HG02885 (cell line): ENCODE measurements around the gene FAM219B.
A peak's percentile ranks its signal among the peaks of the same experiment; 100 is the strongest.
"Not testable (repeated sequence)": the region's sequence is repeated elsewhere in the genome, so short reads cannot be mapped to it uniquely, and the experiment has no call there.

Experiments used
- ATAC-seq: cut with Tn5 transposase; IDR thresholded peaks from one replicate; pipeline ENCODE4 v1.9.1; 2021; ENCODE audit warnings: mild to moderate bottlenecking; ENCODE audit not compliant: unreplicated experiment, poor library complexity

The FAM219B gene

GRCh38 chr15:74904190-74904805 lies 2.4 kb downstream of the FAM219B start:
- no peak for ATAC-seq

- ATAC-seq, result no peak
Measured at GRCh38 chr15:74903676-74904075, 3.0 kb downstream of the FAM219B start.

GRCh38 chr15:74902295-74903075 lies 4.2 kb downstream of the FAM219B start:
- ATAC-seq, result no peak

- ATAC-seq, result no peak
Measured at GRCh38 chr15:74901612-74902063, 5.0 kb downstream of the FAM219B start.

GRCh38 chr15:74897300-74897701 lies 9.3 kb downstream of the FAM219B start:
- ATAC-seq, result no peak

GRCh38 chr15:74896316-74896715 lies 10.3 kb downstream of the FAM219B start:
- ATAC-seq, result no peak

- no peak for ATAC-seq
Measured at GRCh38 chr15:74895830-74896229, 10.8 kb downstream of the FAM219B start.

GRCh38 chr15:74894383-74894782 lies 12.3 kb downstream of the FAM219B start:
- ATAC-seq, result not testable (repeated sequence)

GRCh38 chr15:74893627-74894026 lies 13.0 kb downstream of the FAM219B start:
- no peak for ATAC-seq

- no peak for ATAC-seq
Measured at GRCh38 chr15:74892931-74893330, 13.7 kb downstream of the FAM219B start.

GRCh38 chr15:74892313-74892712 lies 14.3 kb downstream of the FAM219B start:
- no peak for ATAC-seq

GRCh38 chr15:74891469-74891868 lies 15.2 kb downstream of the FAM219B start:
- no peak for ATAC-seq

GRCh38 chr15:74890665-74890960 lies 16.0 kb downstream of the FAM219B start:
- ATAC-seq, result no peak

GRCh38 chr15:74889883-74890664 lies 16.6 kb downstream of the FAM219B start, which contains the start of gene MPI:
TSS of gene MPI (plus strand) at chr15:74890042. CDS start at chr15:74890074, 32 bp downstream.
- peak; percentile 96 for ATAC-seq

GRCh38 chr15:74889390-74889882 lies 17.2 kb downstream of the FAM219B start:
- ATAC-seq, result peak; percentile 5

GRCh38 chr15:74888716-74889115 lies 17.9 kb downstream of the FAM219B start:
- no peak for ATAC-seq

- not testable (repeated sequence) for ATAC-seq
Measured at GRCh38 chr15:74887537-74888193, 19.0 kb downstream of the FAM219B start.

- no peak for ATAC-seq
Measured at GRCh38 chr15:74885461-74885860, 21.2 kb downstream of the FAM219B start.

GRCh38 chr15:74884428-74885223 lies 22.0 kb downstream of the FAM219B start:
- ATAC-seq, result no peak

- no peak for ATAC-seq
Measured at GRCh38 chr15:74882528-74882927, 24.1 kb downstream of the FAM219B start.
